OCI-LY7 (cell line): ENCODE results near the gene FREY1. TPM values are rescaled to one million over a fixed set of nuclear protein-coding genes. Genes with fewer than 3 reads are reported as not detected.

Experiments
- BruUV-seq: library from RNA; stranded (reverse); fragments of 400-500 nt; replicated peaks from 2 replicates; lab custom pipeline; 2021; lab: Mats Ljungman, UMichigan
- CTCF ChIA-PET: fragments of 300-600 bp; sonication (Branson Sonifier 250); formaldehyde crosslinking; loops from one replicate; lab custom pipeline; 2022; ENCODE audit warnings: antibody characterized with exemption; ENCODE audit not compliant: unreplicated experiment; lab: Charles Lee
- POLR2A ChIA-PET: fragments of 300-600 bp; sonication (Branson Sonifier 250); formaldehyde crosslinking; loops from one replicate; lab custom pipeline; 2022; ENCODE audit warnings: antibody characterized with exemption; lab: Charles Lee
- DNase-seq: peaks from one replicate; pipeline ENCODE4 v3.0.0-alpha.2; 2015; ENCODE audit warnings: low spot score
- H2AFZ ChIP-seq: fragments of 200-600 bp; sonication (generic), shearing (Covaris generic); 2 replicates; pipeline ENCODE4 v1.6.1; 2014; ENCODE audit warnings: mild to moderate bottlenecking, antibody characterized with exemption, low read length, moderate library complexity
- H3K27ac ChIP-seq: fragments of 200-600 bp; sonication (generic); 2 replicates; pipeline ENCODE4 v1.5.1; 2014; ENCODE audit warnings: mixed run types, low read depth, mild to moderate bottlenecking, moderate library complexity, low read length, inconsistent platforms; ENCODE audit not compliant: poor library complexity, severe bottlenecking
- H3K36me3 ChIP-seq: fragments of 200-600 bp; sonication (generic); 2 replicates; pipeline ENCODE4 v1.6.1; 2014; ENCODE audit warnings: mild to moderate bottlenecking, antibody characterized with exemption, low read length, moderate library complexity, mixed read lengths; ENCODE audit not compliant: insufficient read depth
- H3K4me1 ChIP-seq: fragments of 200-600 bp; sonication (generic); 2 replicates; pipeline ENCODE4 v1.5.1; 2014; ENCODE audit warnings: mild to moderate bottlenecking, low read length; ENCODE audit not compliant: insufficient read depth, poor library complexity, severe bottlenecking
- H3K4me2 ChIP-seq: fragments of 200-600 bp; sonication (generic); 2 replicates; pipeline ENCODE4 v1.6.1; 2014; ENCODE audit warnings: mild to moderate bottlenecking, low read length
- H3K4me3 ChIP-seq: fragments of 200-600 bp; sonication (generic); 2 replicates; pipeline ENCODE4 v1.5.1; 2014; ENCODE audit warnings: mild to moderate bottlenecking, low read depth, low read length; ENCODE audit not compliant: poor library complexity, severe bottlenecking
- H3K79me2 ChIP-seq: fragments of 200-600 bp; sonication (generic); 2 replicates; pipeline ENCODE4 v1.6.1; 2016; ENCODE audit warnings: low read depth, mild to moderate bottlenecking, low read length, moderate library complexity, mixed read lengths; ENCODE audit not compliant: insufficient read depth
- H3K9me2 ChIP-seq: fragments of 200-600 bp; sonication (generic); 2 replicates; pipeline ENCODE4 v1.6.1; 2016; ENCODE audit warnings: mild to moderate bottlenecking, low read length, mixed read lengths; ENCODE audit not compliant: insufficient read depth
- H3K9me3 ChIP-seq: fragments of 200-600 bp; sonication (generic); 2 replicates; pipeline ENCODE4 v1.6.1; 2014; ENCODE audit warnings: mild to moderate bottlenecking, mixed run types, low read length, mixed read lengths
- H4K20me1 ChIP-seq: fragments of 200-600 bp; sonication (generic); 2 replicates; pipeline ENCODE4 v1.6.1; 2014; ENCODE audit warnings: mild to moderate bottlenecking, antibody characterized with exemption, low read length, moderate library complexity, mixed read lengths; ENCODE audit not compliant: insufficient read depth
- EZH2phosphoT487 ChIP-seq: fragments of 200-600 bp; sonication (generic); IDR thresholded peaks from 2 replicates; pipeline ENCODE4 v1.6.1; 2018; ENCODE audit warnings: low read depth, borderline replicate concordance, mild to moderate bottlenecking, mixed run types, antibody characterized with exemption, low read length, moderate library complexity, mixed read lengths
- intact Hi-C: fragments of 100-400 bp; cut with micrococcal nuclease; formaldehyde crosslinking; loops from one replicate; pipeline ENCODE4 v1.10.0; 2022; ENCODE audit not compliant: unreplicated experiment
- total RNA-seq, 2 experiments: library from RNA; depleted of rRNA in 1 of 2; stranded (reverse); fragments of >200 nt in 1 of 2; shearing (Covaris generic) in 1 of 2; gene quantifications; 2 replicates each; pipeline ENCODE4 v1.2.3, GENCODE V29; 2014 to 2022
- TF ChIP-seq, protein P1 (sequence below): fragments of 200-600 bp; sonication (generic); conservative IDR thresholded peaks from 2 replicates; pipeline ENCODE4 v1.5.1; 2014; ENCODE audit warnings: mild to moderate bottlenecking, antibody characterized with exemption, low read length, moderate library complexity, mixed read lengths

The FREY1 gene
- total RNA-seq, 2 experiments from 2014 or later, result 3.3 to 3.7 TPM

DNA sequence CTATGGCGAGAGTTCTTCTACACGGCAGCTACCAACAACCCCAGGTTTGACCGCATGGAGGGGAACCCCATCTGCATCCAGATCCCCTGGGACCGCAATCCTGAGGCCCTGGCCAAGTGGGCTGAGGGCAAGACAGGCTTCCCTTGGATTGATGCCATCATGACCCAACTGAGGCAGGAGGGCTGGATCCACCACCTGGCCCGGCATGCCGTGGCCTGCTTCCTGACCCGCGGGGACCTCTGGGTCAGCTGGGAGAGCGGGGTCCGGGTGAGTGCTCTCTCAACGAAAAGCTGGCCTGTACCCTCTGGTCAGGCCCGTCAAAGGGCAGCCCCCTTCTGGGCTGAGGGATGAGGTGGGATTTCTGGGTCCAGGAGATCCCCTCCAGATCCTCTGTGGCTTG is 37.5 kb downstream of the FREY1 start:
- Histone ChIP-seq H3K4me1 (no peaks in the 10 kb centered on the region), H3K36me3 (peaks cover 55% of the 10 kb centered on the region), H3K27ac (no peak overlapping the region), H3K4me2 (no peak overlapping the region), H3K9me3 (no peaks in the 10 kb centered on the region), H4K20me1 (no peaks in the 10 kb centered on the region), H2AFZ (no peak overlapping the region), H3K9me2 (no peaks in the 10 kb centered on the region), H3K4me3 (no peak overlapping the region), H3K79me2 (no peaks in the 10 kb centered on the region)
- no peak for DNase-seq
- intact Hi-C loops, result no loop called here
- CTCF ChIA-PET, result no interaction called here
- POLR2A ChIA-PET, result no interaction called here
- TF ChIP-seq EZH2phosphoT487, result no peak
- TF ChIP-seq, protein P1, sequence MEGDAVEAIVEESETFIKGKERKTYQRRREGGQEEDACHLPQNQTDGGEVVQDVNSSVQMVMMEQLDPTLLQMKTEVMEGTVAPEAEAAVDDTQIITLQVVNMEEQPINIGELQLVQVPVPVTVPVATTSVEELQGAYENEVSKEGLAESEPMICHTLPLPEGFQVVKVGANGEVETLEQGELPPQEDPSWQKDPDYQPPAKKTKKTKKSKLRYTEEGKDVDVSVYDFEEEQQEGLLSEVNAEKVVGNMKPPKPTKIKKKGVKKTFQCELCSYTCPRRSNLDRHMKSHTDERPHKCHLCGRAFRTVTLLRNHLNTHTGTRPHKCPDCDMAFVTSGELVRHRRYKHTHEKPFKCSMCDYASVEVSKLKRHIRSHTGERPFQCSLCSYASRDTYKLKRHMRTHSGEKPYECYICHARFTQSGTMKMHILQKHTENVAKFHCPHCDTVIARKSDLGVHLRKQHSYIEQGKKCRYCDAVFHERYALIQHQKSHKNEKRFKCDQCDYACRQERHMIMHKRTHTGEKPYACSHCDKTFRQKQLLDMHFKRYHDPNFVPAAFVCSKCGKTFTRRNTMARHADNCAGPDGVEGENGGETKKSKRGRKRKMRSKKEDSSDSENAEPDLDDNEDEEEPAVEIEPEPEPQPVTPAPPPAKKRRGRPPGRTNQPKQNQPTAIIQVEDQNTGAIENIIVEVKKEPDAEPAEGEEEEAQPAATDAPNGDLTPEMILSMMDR, result no peak
- BruUV-seq, result no TSS peak

DNA sequence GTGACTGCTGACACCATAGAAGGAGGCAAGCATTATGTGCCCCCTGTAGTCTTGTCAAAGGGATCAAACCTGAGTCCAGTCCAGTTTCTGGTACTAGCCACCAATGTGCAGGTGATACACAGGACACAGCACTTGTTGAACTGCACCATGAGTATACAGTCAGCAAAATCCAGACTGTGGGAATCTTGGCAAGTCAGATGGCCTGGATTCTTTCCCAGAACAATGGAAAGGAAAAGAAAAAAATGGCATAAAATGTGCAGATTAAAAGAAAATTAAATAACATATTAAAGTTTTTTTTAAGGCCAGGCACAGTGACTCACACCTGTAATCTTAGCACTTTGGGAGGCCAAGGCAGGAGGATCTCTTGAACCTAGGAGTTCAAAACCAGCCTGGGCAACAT is 43.0 kb downstream of the FREY1 start:
- Histone ChIP-seq H2AFZ (no peak overlapping the region), H4K20me1 (no peaks in the 10 kb centered on the region), H3K9me3 (no peaks in the 10 kb centered on the region), H3K36me3 (peaks cover 62% of the 10 kb centered on the region), H3K4me3 (no peak overlapping the region), H3K4me2 (no peak overlapping the region), H3K9me2 (no peaks in the 10 kb centered on the region), H3K27ac (no peak overlapping the region), H3K4me1 (no peaks in the 10 kb centered on the region), H3K79me2 (no peaks in the 10 kb centered on the region)
- ChIA-PET POLR2A (no interaction called here), CTCF (no interaction called here)
- DNase-seq, result no peak
- BruUV-seq, result no TSS peak
- TF ChIP-seq EZH2phosphoT487, result no peak
- TF ChIP-seq, protein P1, result no peak
- intact Hi-C loops, result no loop called here

DNA sequence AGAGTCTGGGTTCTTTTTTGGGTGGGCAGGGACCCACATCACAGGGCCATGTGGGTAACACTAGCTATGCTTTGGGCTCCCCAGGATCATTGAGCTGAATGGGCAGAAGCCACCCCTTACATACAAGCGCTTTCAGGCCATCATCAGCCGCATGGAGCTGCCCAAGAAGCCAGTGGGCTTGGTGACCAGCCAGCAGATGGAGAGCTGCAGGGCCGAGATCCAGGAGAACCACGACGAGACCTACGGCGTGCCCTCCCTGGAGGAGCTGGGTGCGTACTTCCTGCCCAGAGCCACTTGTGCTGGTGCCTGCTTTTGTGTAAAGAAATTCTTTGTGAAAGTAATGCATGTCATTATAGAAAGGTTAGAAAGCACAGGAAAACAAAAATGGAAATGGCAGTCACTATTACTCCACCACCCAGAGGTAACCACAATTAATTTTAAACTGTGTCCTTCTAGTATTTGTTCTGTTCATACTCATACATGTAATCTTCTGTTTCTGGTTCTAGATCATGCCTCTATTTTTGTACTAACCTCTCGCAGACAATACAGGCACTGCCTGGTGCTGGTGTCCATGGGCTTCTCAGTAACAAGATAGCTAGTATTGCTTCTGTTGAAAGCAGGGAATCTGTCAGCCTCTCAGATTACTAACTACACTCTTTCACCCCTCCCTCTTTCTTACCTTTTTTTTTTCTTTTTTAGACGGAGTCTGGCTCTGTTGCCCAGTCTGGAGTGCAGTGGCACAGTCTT is 46.1 kb downstream of the FREY1 start:
- Histone ChIP-seq H3K79me2 (no peaks in the 10 kb centered on the region), H3K4me3 (no peak overlapping the region), H3K9me3 (no peaks in the 10 kb centered on the region), H2AFZ (no peak overlapping the region), H3K4me2 (no peak overlapping the region), H3K4me1 (no peaks in the 10 kb centered on the region), H3K27ac (no peak overlapping the region), H4K20me1 (no peaks in the 10 kb centered on the region), H3K36me3 (peaks cover 74% of the 10 kb centered on the region), H3K9me2 (no peaks in the 10 kb centered on the region)
- TF ChIP-seq, protein P1, result no peak
- no peak for TF ChIP-seq EZH2phosphoT487
- intact Hi-C loops, result no loop called here
- no peak for DNase-seq
- ChIA-PET CTCF (no interaction called here), POLR2A (interaction anchor here (0.7 to 2.5 kb wide), 4 partner anchors 10 to 72 kb away, joined by 3 to 13 read pairs (median 4); partner anchors contain the start of gene CRY2)
- BruUV-seq, result no TSS peak
